HL-60 (cell line): ENCODE data around the gene ZNF236.

Experiments
- DNase-seq, 2 experiments: peaks; one replicate each; pipeline ENCODE4 v3.0.0-alpha.2; 2010 to 2020; ENCODE audit warnings: low read depth in 1 of 2, low spot score in 1 of 2
- H3K27ac ChIP-seq: fragments of 250-450 bp; sonication (Bioruptor Pico); replicated peaks from 2 replicates; pipeline ENCODE4 v1.5.1; 2020; ENCODE audit warnings: mild to moderate bottlenecking, moderate library complexity
- H3K27me3 ChIP-seq: fragments of 250-450 bp; sonication (Bioruptor Pico); 2 replicates; pipeline ENCODE4 v1.5.1; 2021; ENCODE audit warnings: mild to moderate bottlenecking, moderate library complexity; ENCODE audit not compliant: insufficient read depth, poor library complexity, severe bottlenecking
- H3K4me3 ChIP-seq: replicated peaks from 2 replicates; pipeline ENCODE4 v1.5.1; 2011; ENCODE audit warnings: mild to moderate bottlenecking, control low read depth, low read length; ENCODE audit not compliant: insufficient read depth
- GABPA ChIP-seq: IDR thresholded peaks from 2 replicates; pipeline ENCODE4 v1.6.1; 2012; ENCODE audit warnings: low read depth
- POLR2AphosphoS5 ChIP-seq: IDR thresholded peaks from 2 replicates; pipeline ENCODE4 v1.6.1; 2012; ENCODE audit warnings: low read depth
- SPI1 ChIP-seq: IDR thresholded peaks from 2 replicates; pipeline ENCODE4 v1.6.1; 2012; ENCODE audit warnings: low read depth, mild to moderate bottlenecking, borderline replicate concordance
- TF ChIP-seq, protein P1 (sequence below): IDR thresholded peaks from 2 replicates; pipeline ENCODE4 v1.6.1; 2012; ENCODE audit warnings: low read depth; ENCODE audit not compliant: insufficient replicate concordance
- TF ChIP-seq, protein P2 (sequence below): IDR thresholded peaks from one replicate; pipeline ENCODE4 v1.5.1; 2011; ENCODE audit warnings: low read length, control low read depth, inconsistent platforms; ENCODE audit not compliant: insufficient read depth

Gene ZNF236

DNA sequence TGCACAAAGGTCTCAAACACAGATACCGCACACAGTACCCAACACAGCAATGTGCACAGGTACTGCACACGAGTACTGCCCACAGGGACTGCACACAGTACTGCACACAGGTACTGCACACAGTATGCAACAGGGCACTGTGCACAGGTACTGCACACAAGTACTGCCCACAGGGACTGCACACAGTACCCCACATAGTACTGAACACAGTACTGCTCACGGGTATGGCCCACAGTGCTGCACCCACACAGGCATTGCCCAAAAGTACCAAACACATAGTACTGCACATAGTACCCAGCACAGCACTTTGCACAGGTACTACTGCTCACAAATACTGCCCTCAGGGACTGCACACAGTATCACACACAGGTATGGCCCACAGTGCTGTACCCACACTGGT is 73.1 kb downstream of the ZNF236 start:
- no peak overlapping the region for H3K4me3 ChIP-seq
- no peak overlapping the region for H3K27ac ChIP-seq
- DNase-seq, result no peak
- TF ChIP-seq GABPA, result no peak
- TF ChIP-seq SPI1, result no peak
- TF ChIP-seq, protein P1, sequence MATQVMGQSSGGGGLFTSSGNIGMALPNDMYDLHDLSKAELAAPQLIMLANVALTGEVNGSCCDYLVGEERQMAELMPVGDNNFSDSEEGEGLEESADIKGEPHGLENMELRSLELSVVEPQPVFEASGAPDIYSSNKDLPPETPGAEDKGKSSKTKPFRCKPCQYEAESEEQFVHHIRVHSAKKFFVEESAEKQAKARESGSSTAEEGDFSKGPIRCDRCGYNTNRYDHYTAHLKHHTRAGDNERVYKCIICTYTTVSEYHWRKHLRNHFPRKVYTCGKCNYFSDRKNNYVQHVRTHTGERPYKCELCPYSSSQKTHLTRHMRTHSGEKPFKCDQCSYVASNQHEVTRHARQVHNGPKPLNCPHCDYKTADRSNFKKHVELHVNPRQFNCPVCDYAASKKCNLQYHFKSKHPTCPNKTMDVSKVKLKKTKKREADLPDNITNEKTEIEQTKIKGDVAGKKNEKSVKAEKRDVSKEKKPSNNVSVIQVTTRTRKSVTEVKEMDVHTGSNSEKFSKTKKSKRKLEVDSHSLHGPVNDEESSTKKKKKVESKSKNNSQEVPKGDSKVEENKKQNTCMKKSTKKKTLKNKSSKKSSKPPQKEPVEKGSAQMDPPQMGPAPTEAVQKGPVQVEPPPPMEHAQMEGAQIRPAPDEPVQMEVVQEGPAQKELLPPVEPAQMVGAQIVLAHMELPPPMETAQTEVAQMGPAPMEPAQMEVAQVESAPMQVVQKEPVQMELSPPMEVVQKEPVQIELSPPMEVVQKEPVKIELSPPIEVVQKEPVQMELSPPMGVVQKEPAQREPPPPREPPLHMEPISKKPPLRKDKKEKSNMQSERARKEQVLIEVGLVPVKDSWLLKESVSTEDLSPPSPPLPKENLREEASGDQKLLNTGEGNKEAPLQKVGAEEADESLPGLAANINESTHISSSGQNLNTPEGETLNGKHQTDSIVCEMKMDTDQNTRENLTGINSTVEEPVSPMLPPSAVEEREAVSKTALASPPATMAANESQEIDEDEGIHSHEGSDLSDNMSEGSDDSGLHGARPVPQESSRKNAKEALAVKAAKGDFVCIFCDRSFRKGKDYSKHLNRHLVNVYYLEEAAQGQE, result no peak
- TF ChIP-seq POLR2AphosphoS5, result no peak
- TF ChIP-seq, protein P2, sequence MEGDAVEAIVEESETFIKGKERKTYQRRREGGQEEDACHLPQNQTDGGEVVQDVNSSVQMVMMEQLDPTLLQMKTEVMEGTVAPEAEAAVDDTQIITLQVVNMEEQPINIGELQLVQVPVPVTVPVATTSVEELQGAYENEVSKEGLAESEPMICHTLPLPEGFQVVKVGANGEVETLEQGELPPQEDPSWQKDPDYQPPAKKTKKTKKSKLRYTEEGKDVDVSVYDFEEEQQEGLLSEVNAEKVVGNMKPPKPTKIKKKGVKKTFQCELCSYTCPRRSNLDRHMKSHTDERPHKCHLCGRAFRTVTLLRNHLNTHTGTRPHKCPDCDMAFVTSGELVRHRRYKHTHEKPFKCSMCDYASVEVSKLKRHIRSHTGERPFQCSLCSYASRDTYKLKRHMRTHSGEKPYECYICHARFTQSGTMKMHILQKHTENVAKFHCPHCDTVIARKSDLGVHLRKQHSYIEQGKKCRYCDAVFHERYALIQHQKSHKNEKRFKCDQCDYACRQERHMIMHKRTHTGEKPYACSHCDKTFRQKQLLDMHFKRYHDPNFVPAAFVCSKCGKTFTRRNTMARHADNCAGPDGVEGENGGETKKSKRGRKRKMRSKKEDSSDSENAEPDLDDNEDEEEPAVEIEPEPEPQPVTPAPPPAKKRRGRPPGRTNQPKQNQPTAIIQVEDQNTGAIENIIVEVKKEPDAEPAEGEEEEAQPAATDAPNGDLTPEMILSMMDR, result no peak
- no peaks in the 10 kb centered on the region for H3K27me3 ChIP-seq

DNA sequence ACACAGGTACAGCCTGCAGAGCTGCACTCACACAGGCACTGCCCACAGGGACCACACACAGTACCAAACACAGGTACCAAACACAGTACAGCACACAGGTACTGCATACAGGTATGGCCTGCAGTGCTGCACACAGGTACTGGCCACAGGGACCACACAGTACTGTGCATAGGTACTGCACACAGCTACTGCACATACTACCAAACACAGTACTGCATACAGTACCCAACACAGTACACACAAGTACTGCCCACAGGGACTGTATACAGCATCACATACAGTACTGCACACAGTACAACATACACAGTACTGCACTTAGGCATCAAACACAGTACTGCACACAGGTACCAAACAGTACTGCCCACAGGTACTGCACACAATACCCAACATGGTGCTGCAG is 74.3 kb downstream of the ZNF236 start:
- Histone ChIP-seq H3K27ac (no peak overlapping the region), H3K4me3 (no peak overlapping the region), H3K27me3 (no peaks in the 10 kb centered on the region)
- DNase-seq, result no peak
- TF ChIP-seq POLR2AphosphoS5 (no peak), GABPA (no peak), SPI1 (no peak)
- TF ChIP-seq, protein P1, result no peak
- TF ChIP-seq, protein P2, result no peak

DNA sequence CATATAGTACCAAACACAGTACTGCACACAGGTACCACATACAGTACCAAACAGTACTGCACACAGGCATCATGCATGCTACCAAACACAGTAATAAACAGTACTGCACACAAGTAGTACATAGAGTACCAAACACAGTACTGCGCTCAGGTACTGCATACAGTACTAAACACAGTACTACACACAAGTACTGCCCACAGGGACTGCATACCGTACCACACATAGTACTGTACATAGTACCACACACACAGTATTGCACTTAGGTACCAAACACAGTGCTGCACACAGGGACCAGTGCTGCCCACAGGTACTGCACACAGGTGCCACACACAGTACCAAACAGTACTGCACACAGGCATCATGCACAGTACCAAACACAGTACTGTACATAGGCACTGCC is 74.9 kb downstream of the ZNF236 start:
- DNase-seq, result no peak
- Histone ChIP-seq H3K4me3 (no peak overlapping the region), H3K27me3 (no peaks in the 10 kb centered on the region), H3K27ac (no peak overlapping the region)
- TF ChIP-seq, protein P1, result no peak
- no peak for TF ChIP-seq GABPA
- no peak for TF ChIP-seq POLR2AphosphoS5
- TF ChIP-seq, protein P2, result no peak
- TF ChIP-seq SPI1, result no peak
